GM19328 (cell line): ENCODE measurements around the gene CASP7.
"Not testable (repeated sequence)": the region's sequence is repeated elsewhere in the genome, so short reads cannot be mapped to it uniquely, and the experiment has no call there.

Experiments used
- ATAC-seq: cut with Tn5 transposase; IDR thresholded peaks from one replicate; pipeline ENCODE4 v1.9.1; 2021; ENCODE audit warnings: mild to moderate bottlenecking, moderate library complexity; ENCODE audit not compliant: unreplicated experiment

The CASP7 gene

GRCh38 chr10:113752553-113752952, 72.8 kb downstream of the CASP7 start:
- ATAC-seq, result no peak

GRCh38 chr10:113753020-113753692, 73.4 kb downstream of the CASP7 start:
- no peak for ATAC-seq

GRCh38 chr10:113754125-113754524, 74.4 kb downstream of the CASP7 start:
- ATAC-seq, result no peak

GRCh38 chr10:113754768-113755167, 75.1 kb downstream of the CASP7 start:
- no peak for ATAC-seq

- no peak for ATAC-seq
Observed at GRCh38 chr10:113756940-113757543, 77.3 kb downstream of the CASP7 start.

GRCh38 chr10:113762083-113762482, 82.4 kb downstream of the CASP7 start:
- no peak for ATAC-seq

- ATAC-seq, result no peak
Observed at GRCh38 chr10:113764582-113764981, 84.9 kb downstream of the CASP7 start.

GRCh38 chr10:113765910-113766309, 86.2 kb downstream of the CASP7 start:
- ATAC-seq, result no peak

- no peak for ATAC-seq
Observed at GRCh38 chr10:113767222-113767621, 87.5 kb downstream of the CASP7 start.

GRCh38 chr10:113770346-113770745, 90.6 kb downstream of the CASP7 start:
- no peak for ATAC-seq

- not testable (repeated sequence) for ATAC-seq
Observed at GRCh38 chr10:113771131-113771530, 91.4 kb downstream of the CASP7 start.

GRCh38 chr10:113775686-113776294, 96.1 kb downstream of the CASP7 start:
- ATAC-seq, result no peak

GRCh38 chr10:113776553-113776952, 96.8 kb downstream of the CASP7 start:
- ATAC-seq, result no peak
